K562 (cell line): ENCODE measurements around the gene FAM149B1. TPM values are rescaled to one million over a fixed set of nuclear protein-coding genes. Genes with fewer than 3 reads are reported as not detected.

Source experiments
- CTBP1 ChIP-seq: fragments of 450-650 bp; IDR thresholded peaks from 2 replicates; pipeline ENCODE4 v1.6.1; 2016; ENCODE audit warnings: borderline replicate concordance
- ELK1 ChIP-seq: sonication (generic); formaldehyde crosslinking; IDR thresholded peaks from 2 replicates; pipeline ENCODE4 v1.8.1; 2022; ENCODE audit warnings: missing genetic modification reagents
- GTF2B ChIP-seq: IDR thresholded peaks from 2 replicates; pipeline ENCODE4 v1.6.1; 2011; ENCODE audit not compliant: insufficient read length; ENCODE audit errors: extremely low read depth
- HMG20A ChIP-seq: fragments of 450-650 bp; formaldehyde crosslinking; conservative IDR thresholded peaks from 2 replicates; pipeline ENCODE4 v1.4.0; 2020; ENCODE audit warnings: mild to moderate bottlenecking, mixed read lengths
- HOXB6 ChIP-seq: fragments of 250-450 bp; sonication (Bioruptor Pico); IDR thresholded peaks from 2 replicates; pipeline ENCODE4 v1.5.1; 2022; ENCODE audit warnings: mild to moderate bottlenecking, borderline replicate concordance
- MCM5 ChIP-seq: fragments of 450-650 bp; IDR thresholded peaks from 2 replicates; pipeline ENCODE4 v1.6.1; 2016; ENCODE audit warnings: low read depth
- MYNN ChIP-seq, 2 experiments: sonication (generic); formaldehyde crosslinking in 1 of 2; IDR thresholded peaks; 2 replicates each; pipeline versions ENCODE4 v1.5.0 to v1.6.1; 2016 to 2020; ENCODE audit warnings: antibody characterized with exemption in 1 of 2, missing genetic modification reagents in 1 of 2
- RBM17 ChIP-seq: fragments of 200-400 bp; formaldehyde crosslinking; IDR thresholded peaks from 2 replicates; pipeline ENCODE4 v1.6.1; 2017; ENCODE audit warnings: low read depth, mild to moderate bottlenecking, low read length, borderline replicate concordance
- RBM34 ChIP-seq: fragments of 200-400 bp; formaldehyde crosslinking; IDR thresholded peaks from 2 replicates; pipeline ENCODE4 v1.6.1; 2018; ENCODE audit warnings: low read length, borderline replicate concordance; ENCODE audit not compliant: insufficient read depth
- SMAD1 ChIP-seq: fragments of 150-350 bp; IDR thresholded peaks from 2 replicates; pipeline ENCODE4 v1.6.1; 2014; ENCODE audit warnings: low read length, low read depth; ENCODE audit not compliant: partially characterized antibody
- SMAD2 ChIP-seq: fragments of 150-350 bp; IDR thresholded peaks from 2 replicates; pipeline ENCODE4 v1.6.1; 2014; ENCODE audit warnings: low read depth, mild to moderate bottlenecking, low read length
- SMARCA5 ChIP-seq: fragments of 450-650 bp; IDR thresholded peaks from 2 replicates; pipeline ENCODE4 v1.6.1; 2016
- SOX6 ChIP-seq: fragments of 450-650 bp; IDR thresholded peaks from 2 replicates; pipeline ENCODE4 v1.6.1; 2014; ENCODE audit warnings: mild to moderate bottlenecking
- ZNF318 ChIP-seq, 2 experiments: fragments of 450-650 bp; IDR thresholded peaks; 2 replicates each; pipeline ENCODE4 v1.6.1; 2016; ENCODE audit warnings: mild to moderate bottlenecking in 2 of 2, borderline replicate concordance in 1 of 2, low read depth in 1 of 2, moderate library complexity in 1 of 2
- ZNF398 ChIP-seq: fragments of 250-450 bp; sonication (Bioruptor Pico); IDR thresholded peaks from 2 replicates; pipeline ENCODE4 v1.8.0; 2021; ENCODE audit warnings: moderate library complexity, mild to moderate bottlenecking, inconsistent platforms
- ZNF444 ChIP-seq: fragments of 250-450 bp; sonication (Bioruptor Pico); IDR thresholded peaks from 2 replicates; pipeline ENCODE4 v1.4.0; 2020; ENCODE audit warnings: mild to moderate bottlenecking, moderate library complexity
- polyA plus RNA-seq, 8 experiments: library from polyadenylated mRNA; depleted of rRNA in 4 of 8; stranded (reverse) in 5 of 8; unstranded in 3 of 8; fragments of >200 nt; fragmentation: Nextera tagmentation in 2 of 8; fragmentation: Illumina TruSeq in 1 of 8; extraction: Ambion mirVana in 2 of 8; extraction: Trizol in 1 of 8; gene quantifications; 2 replicates each; pipeline versions ENCODE4 v1.2.1 to v1.2.3, GENCODE V29; 2011 to 2014; ENCODE audit warnings: inconsistent platforms in 1 of 8, missing spikeins in 1 of 8
- total RNA-seq, 7 experiments: library from RNA; depleted of rRNA in 6 of 7; stranded (reverse); fragments of >200 nt in 6 of 7; fragmentation: Illumina TruSeq in 2 of 7; extraction: Trizol in 2 of 7; gene quantifications; 2 replicates each; pipeline versions ENCODE4 v1.2.1 to v1.2.3, GENCODE V29; 2011 to 2021; ENCODE audit warnings: low replicate concordance in 1 of 7

FAM149B1 gene
- total and polyA plus RNA-seq, 9 of the 15 experiments (the other 6 are each of a cell fraction or from before 2014, with no cell fraction given): 4.2 to 18.5 (median 9.3) TPM

- TF ChIP-seq GTF2B (no peak), ZNF398 (CRISPR knock-in tag) (no peak), SMARCA5 (no peak), RBM17 (no peak), HOXB6 (CRISPR knock-in tag) (no peak), ZNF318 (IDR thresholded peaks at IDR 0.05; ENCODE audit: borderline replicate concordance in 1 of 2, low read depth in 1 of 2) (peak in 1 of 2 experiments; percentile 66; a peak in 1 of 4 replicates), CTBP1 (peak; percentile 66), HMG20A (no peak), ELK1 (CRISPR knock-in tag) (no peak), SMAD1 (no peak), RBM34 (no peak), MCM5 (no peak), SOX6 (peak; percentile 97), ZNF444 (CRISPR knock-in tag) (no peak), MYNN (IDR thresholded peaks at IDR 0.05) (peak; percentile 93; the same call in 1 of the 2 replicates), MYNN (CRISPR knock-in tag; IDR thresholded peaks at IDR 0.05) (no peak), SMAD2 (no peak)
These were observed 94.3 kb downstream of the FAM149B1 start (continued) for GRCh38 chr10:73262105-73262730.
